ES-I3 (cell line): ENCODE data around the gene ARPC5L.
"Not testable (repeated sequence)": the region's sequence is repeated elsewhere in the genome, so short reads cannot be mapped to it uniquely, and the experiment has no call there.

Source experiments
- H3K36me3 ChIP-seq: 2 replicates; pipeline ENCODE4 v1.6.1; 2013; ENCODE audit warnings: mild to moderate bottlenecking, low read length, control low read depth, moderate library complexity; ENCODE audit not compliant: insufficient read depth
- H3K4me1 ChIP-seq: 2 replicates; pipeline ENCODE4 v1.6.1; 2013; ENCODE audit warnings: mild to moderate bottlenecking, control low read depth, low read length; ENCODE audit not compliant: insufficient read depth
- H3K9ac ChIP-seq: 2 replicates; pipeline ENCODE4 v1.6.1; 2013; ENCODE audit warnings: low read depth, mild to moderate bottlenecking, low read length, moderate library complexity
- H3K9me3 ChIP-seq: 2 replicates; pipeline ENCODE4 v1.6.1; 2013; ENCODE audit warnings: mild to moderate bottlenecking, low read length, moderate library complexity; ENCODE audit not compliant: control insufficient read depth, insufficient read depth

Gene ARPC5L

DNA sequence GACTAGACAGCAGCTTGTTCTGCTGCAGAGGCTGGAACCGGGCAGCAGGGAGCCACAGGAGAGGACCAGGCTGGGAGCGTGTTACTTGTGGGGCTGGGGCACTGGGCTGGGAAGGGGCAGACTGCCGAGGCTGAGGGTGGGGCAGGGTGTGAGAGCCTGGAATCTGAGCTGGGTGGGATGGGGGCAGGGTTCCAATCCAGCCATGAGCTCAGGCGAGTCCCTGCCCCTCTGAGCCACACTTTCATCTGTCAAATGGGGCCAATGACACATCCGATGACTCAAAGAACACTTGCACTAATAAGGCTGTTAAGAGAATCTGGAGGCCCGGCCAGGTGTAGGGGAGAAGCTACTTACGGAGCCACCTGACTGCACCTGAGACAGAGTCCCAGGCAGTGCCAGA lies 27.3 kb upstream of the ARPC5L start:
- H3K9ac ChIP-seq = no peak overlapping the region
- H3K4me1 ChIP-seq = peaks cover 3% of the 10 kb centered on the region
- no peaks in the 10 kb centered on the region for H3K9me3 ChIP-seq
- no peaks in the 10 kb centered on the region for H3K36me3 ChIP-seq

DNA sequence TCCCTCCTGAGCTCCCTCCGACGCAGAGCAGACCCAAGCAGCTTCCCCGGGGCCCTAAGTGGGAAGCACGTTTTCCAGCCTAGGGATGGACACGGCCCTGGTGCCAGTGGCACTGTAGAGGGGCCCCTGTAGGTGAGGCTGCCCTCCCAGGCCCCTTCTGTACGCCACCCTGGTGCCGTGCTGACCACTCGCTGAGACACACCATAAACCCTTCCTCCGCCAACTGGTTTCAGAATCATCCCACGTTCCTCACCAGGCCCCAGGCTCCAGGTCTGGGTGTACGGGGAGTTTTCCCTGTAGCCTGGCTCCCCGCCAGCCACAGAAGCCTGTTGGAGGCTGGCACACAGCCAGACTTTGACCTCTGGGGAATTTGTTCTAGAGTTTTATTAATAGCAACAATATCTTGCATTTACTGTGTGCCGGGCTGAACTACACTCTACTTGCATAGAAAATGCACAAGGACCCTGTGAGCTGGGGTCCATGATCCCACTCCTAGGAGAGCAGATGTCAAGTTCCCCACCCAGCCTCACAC lies 26.8 kb upstream of the ARPC5L start:
- Histone ChIP-seq H3K9me3 (no peaks in the 10 kb centered on the region), H3K4me1 (no peaks in the 10 kb centered on the region; the same call in 1 of the 2 replicates), H3K36me3 (no peaks in the 10 kb centered on the region), H3K9ac (no peak overlapping the region)

GRCh38 chr9:124838132-124838531 lies 23.8 kb upstream of the ARPC5L start:
- not testable (repeated sequence) for H3K36me3 ChIP-seq, H3K9ac ChIP-seq, H3K9me3 ChIP-seq
- H3K4me1 ChIP-seq = peaks cover 11% of the 10 kb centered on the region; the same call in 1 of the 2 replicates

DNA sequence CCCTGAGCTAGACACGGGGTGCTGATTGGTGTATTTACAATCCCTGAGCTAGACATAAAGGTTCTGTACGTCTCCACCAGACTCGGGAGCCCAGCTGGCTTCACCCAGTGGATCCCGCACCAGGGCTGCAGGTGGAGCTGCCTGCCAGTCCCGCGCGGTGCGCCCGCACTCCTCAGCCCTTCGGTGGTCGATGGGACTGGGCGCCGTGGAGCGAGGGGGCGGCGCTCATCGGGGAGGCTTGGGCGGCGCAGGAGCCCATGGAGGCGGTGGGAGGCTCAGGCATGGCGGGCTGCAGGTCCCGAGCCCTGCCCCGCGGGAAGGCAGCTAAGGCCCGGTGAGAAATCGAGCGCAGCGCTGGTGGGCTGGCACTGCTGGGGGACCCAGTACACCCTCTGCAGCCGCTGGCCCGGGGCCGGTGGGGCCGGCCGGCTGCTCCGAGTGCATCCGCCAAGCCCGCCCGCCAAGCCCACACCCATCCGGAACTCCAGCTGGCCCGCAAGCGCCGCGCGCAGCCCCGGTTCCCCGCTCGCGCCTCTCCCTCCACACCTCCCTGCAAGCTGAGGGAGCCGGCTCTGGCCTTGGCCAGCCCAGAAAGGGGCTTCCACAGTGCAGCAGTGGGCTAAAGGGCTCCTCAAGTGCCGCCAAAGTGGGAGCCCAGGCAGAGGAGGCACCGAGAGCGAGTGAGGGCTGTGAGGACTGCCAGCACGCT lies 23.2 kb upstream of the ARPC5L start:
- not testable (repeated sequence) for H3K9me3 ChIP-seq, H3K36me3 ChIP-seq, H3K9ac ChIP-seq
- H3K4me1 ChIP-seq = peaks cover 11% of the 10 kb centered on the region; the same call in 1 of the 2 replicates

DNA sequence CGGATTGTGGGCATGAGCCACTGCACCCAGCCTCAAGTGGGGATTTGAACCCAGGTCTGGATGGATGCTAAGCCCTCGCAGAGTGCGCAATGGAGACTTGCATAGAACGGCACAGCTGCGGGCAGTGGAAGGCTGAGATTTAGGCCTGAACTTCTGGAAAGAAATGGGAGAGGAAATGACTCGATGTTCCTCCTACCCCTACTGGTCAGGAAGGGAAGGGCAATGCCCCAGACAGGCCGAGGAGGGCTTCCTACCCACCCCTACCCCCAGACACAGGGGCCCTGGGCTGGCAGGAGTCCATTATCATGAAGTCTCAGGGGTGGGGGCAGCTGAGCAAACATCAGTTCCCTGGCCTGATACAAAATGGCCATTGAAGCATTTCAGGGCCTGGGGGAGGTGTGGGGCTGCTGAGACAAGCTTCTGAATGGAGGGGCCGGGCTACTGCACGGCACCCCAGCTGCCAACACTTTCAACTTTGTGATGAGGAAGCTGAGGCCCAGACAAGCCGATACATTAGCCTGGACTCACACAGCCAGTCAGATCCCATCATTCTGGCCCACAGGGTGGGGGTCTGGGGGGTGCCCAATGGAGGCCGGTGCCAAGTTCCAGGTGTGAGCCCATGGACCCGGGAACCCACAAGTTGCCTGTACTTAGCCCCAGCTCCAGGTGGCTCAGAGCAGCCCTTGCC lies 22.2 kb upstream of the ARPC5L start:
- no peaks in the 10 kb centered on the region for H3K36me3 ChIP-seq
- no peaks in the 10 kb centered on the region for H3K9me3 ChIP-seq
- peaks cover 11% of the 10 kb centered on the region; the same call in 1 of the 2 replicates for H3K4me1 ChIP-seq
- H3K9ac ChIP-seq = no peak overlapping the region

GRCh38 chr9:124840300-124840833 lies 21.6 kb upstream of the ARPC5L start:
- no peaks in the 10 kb centered on the region for H3K9me3 ChIP-seq
- peaks cover 11% of the 10 kb centered on the region; the same call in 1 of the 2 replicates for H3K4me1 ChIP-seq
- no peak overlapping the region for H3K9ac ChIP-seq
- no peaks in the 10 kb centered on the region for H3K36me3 ChIP-seq

GRCh38 chr9:124841075-124841821 lies 20.7 kb upstream of the ARPC5L start:
- H3K9ac ChIP-seq = no peak overlapping the region
- peaks cover 11% of the 10 kb centered on the region; the same call in 1 of the 2 replicates for H3K4me1 ChIP-seq

DNA sequence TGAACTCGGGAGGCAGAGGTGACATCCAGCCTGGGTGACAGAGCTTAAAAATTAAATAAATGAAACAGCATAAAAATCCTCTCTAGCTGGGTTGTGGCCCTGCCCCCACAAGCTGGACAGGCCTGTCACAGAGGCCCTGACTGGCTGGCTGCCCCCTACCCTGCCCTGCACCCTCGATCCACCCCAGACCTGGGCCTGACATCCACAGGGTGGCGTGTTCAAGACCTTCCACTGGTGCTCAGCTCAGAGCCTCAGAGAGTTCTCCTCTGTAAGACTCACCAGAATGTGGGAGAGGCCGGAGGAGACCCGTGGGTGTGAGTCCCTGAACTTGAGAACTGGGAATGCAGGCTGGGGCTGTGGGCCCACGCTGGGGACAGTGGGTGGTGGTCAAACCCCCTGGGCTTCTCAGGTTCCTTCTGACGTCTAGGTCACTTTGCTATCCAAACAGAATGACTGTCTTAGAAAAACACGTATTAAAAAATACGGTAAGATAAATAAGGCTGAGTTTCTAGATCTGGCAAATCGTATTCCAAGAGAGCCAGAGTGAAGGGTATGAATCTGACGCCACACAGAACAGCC lies 18.4 kb upstream of the ARPC5L start:
- Histone ChIP-seq H3K36me3 (no peaks in the 10 kb centered on the region), H3K4me1 (peaks cover 11% of the 10 kb centered on the region; the same call in 1 of the 2 replicates), H3K9me3 (no peaks in the 10 kb centered on the region), H3K9ac (no peak overlapping the region)

More at GRCh38 chr9:124841075-124841821, 20.7 kb upstream of the ARPC5L start:
- Histone ChIP-seq H3K36me3 (no peaks in the 10 kb centered on the region), H3K9me3 (no peaks in the 10 kb centered on the region)

DNA sequence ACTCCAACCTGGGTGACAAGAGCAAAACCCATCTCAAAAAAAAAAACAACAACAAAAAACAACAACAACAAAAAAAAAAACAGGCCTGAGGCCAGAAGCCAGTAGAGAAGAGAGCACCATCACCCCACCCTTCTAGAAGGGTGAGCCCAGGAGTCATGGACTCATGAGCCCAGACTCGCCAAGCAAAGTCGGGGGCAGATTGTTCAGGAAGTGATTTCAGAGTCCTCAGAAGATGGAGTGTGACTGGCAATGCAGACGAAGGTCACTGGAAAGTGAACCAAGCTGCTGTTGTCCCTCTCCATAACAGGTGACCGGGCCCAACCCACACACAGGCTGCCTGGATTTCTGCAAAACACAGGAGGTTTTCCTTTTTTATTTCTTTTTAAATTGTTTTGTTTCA lies 17.6 kb upstream of the ARPC5L start:
- peaks cover 11% of the 10 kb centered on the region; the same call in 1 of the 2 replicates for H3K4me1 ChIP-seq
- no peak overlapping the region for H3K9ac ChIP-seq
- H3K9me3 ChIP-seq = no peaks in the 10 kb centered on the region
- H3K36me3 ChIP-seq = no peaks in the 10 kb centered on the region

DNA sequence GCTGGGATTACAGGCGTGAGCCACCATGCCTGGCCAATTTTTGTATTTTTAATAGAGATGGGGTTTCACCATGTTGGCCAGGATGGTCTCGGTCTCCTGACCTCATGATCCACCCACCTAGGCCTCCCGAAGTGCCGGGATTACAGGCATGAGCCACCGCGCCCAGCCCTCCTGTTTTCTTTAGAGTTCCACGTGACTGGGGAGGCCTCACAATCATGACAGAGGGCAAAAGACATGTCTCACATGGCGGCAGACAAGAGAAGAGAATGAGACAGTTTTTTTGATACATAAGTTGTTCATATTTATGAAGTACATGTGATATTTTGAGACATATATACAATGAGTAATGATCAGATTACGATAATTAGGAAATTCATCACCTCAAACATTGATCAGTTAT lies 15.5 kb upstream of the ARPC5L start:
- not testable (repeated sequence) for H3K36me3 ChIP-seq, H3K9ac ChIP-seq, H3K9me3 ChIP-seq, H3K4me1 ChIP-seq

GRCh38 chr9:124846969-124847368 lies 15.0 kb upstream of the ARPC5L start:
- no peaks in the 10 kb centered on the region for H3K36me3 ChIP-seq
- H3K9ac ChIP-seq = no peak overlapping the region
- peaks cover under 1% of the 10 kb centered on the region; the same call in 1 of the 2 replicates for H3K4me1 ChIP-seq
- no peaks in the 10 kb centered on the region for H3K9me3 ChIP-seq

- Histone ChIP-seq H3K9ac (no peak overlapping the region), H3K36me3 (no peaks in the 10 kb centered on the region), H3K4me1 (peaks cover 4% of the 10 kb centered on the region; the same call in 1 of the 2 replicates), H3K9me3 (no peaks in the 10 kb centered on the region)
Measured at GRCh38 chr9:124849801-124850200, 12.1 kb upstream of the ARPC5L start.

- Histone ChIP-seq H3K9me3 (no peaks in the 10 kb centered on the region), H3K4me1 (peaks cover 4% of the 10 kb centered on the region; the same call in 1 of the 2 replicates), H3K36me3 (no peaks in the 10 kb centered on the region; the same call in 1 of the 2 replicates), H3K9ac (peak overlapping the region; percentile 54; the same call in 1 of the 2 replicates)
Measured at GRCh38 chr9:124852121-124852828, 9.7 kb upstream of the ARPC5L start.
